Adrenal gland (tissue), 12 donors: ENCODE results near the gene CDK13. TPM values are rescaled to one million over a fixed set of nuclear protein-coding genes. Genes with fewer than 3 reads are reported as not detected.

Source experiments
- DNase-seq, 7 donors: peaks; one replicate each; pipeline ENCODE4 v3.0.0-alpha.2; 2019 to 2020
- H3K27ac ChIP-seq, 5 donors: fragments of 200-600 bp; sonication (generic) in 4 of 5; 1 replicate in 3 of 5; 2 replicates in 2 of 5; pipeline versions ENCODE4 v1.5.1 to v1.8.0; 2016 to 2020; ENCODE audit warnings: mild to moderate bottlenecking in 1 of 5
- H3K27me3 ChIP-seq: fragments of 200-600 bp; 2 replicates; pipeline ENCODE4 v1.8.0; 2021
- H3K36me3 ChIP-seq, 2 donors: fragments of 200-600 bp; replicated peaks in 1 of 2; 1 replicate in 1 of 2; 2 replicates in 1 of 2; pipeline versions ENCODE4 v1.5.1 to v1.8.0; 2018 to 2022
- H3K4me1 ChIP-seq, 2 donors: fragments of 200-600 bp; replicated peaks in 1 of 2; 1 replicate in 1 of 2; 2 replicates in 1 of 2; pipeline versions ENCODE4 v1.5.1 to v1.8.0; 2018 to 2021
- H3K4me3 ChIP-seq, 4 donors: fragments of 200-600 bp; sonication (generic) in 3 of 4; one replicate each; pipeline ENCODE4 v1.5.1; 2016 to 2018
- H3K9me3 ChIP-seq, 3 donors: fragments of 200-600 bp; sonication (generic) in 1 of 3; replicated peaks in 1 of 3; 1 replicate in 2 of 3; 2 replicates in 1 of 3; pipeline versions ENCODE4 v1.5.1 to v1.8.0; 2016 to 2021
- POLR2A ChIP-seq, 2 donors: fragments of 450-650 bp; IDR thresholded peaks; one replicate each; pipeline ENCODE4 v1.6.1; 2017; ENCODE audit warnings: antibody characterized with exemption in 2 of 2, mild to moderate bottlenecking in 2 of 2, moderate library complexity in 1 of 2
- WGBS, 4 donors: extraction: QIAGEN DNeasy Blood & Tissue Kit in 2 of 4; methylation state at CpG; one replicate each; pipeline versions ENCODE4 v1.1.5 to v1.1.7; 2013 to 2017; 5-methylcytosine and 5-hydroxymethylcytosine counted together
- intact Hi-C, 2 donors: fragments of 100-400 bp; cut with DNase I; formaldehyde crosslinking; loops; one replicate each; pipeline versions ENCODE4 v1.14.1 to v1.15.0; 2022 to 2023
- polyA plus RNA-seq, 3 donors: library from polyadenylated mRNA; stranded (reverse); fragments of 200-250 nt in 2 of 3; fragments of 350-450 nt in 1 of 3; fragmentation: Illumina TruSeq in 1 of 3; extraction: RNeasy Lipid Tissue Mini Kit (QIAGEN cat#74804) in 1 of 3; gene quantifications; one replicate each; pipeline ENCODE4 v1.2.3, GENCODE V29; 2013 to 2014
- total RNA-seq, 9 donors: library from RNA; depleted of rRNA in 4 of 9; stranded (reverse); fragments of >200 nt in 4 of 9; fragments of 120-200 nt in 1 of 9; fragmentation: NEBNext Ultra II Directional in 1 of 9; extraction: Animal tissue kit (Norgen Biotek cat#: 25700) in 1 of 9; gene quantifications; one replicate each; pipeline versions ENCODE4 v1.1.0 to v1.2.4, GENCODE V29; 2013 to 2023
- TF ChIP-seq, protein P1 (sequence below), 6 experiments: fragments of 450-650 bp in 4 of 6; fragments of 200-600 bp in 2 of 6; sonication (generic) in 1 of 6; IDR thresholded peaks; 1 replicate in 5 of 6; 2 replicates in 1 of 6; pipeline versions ENCODE4 v1.5.1 to v1.8.0; 2016 to 2021; ENCODE audit warnings: antibody characterized with exemption in 6 of 6, mild to moderate bottlenecking in 2 of 6, moderate library complexity in 1 of 6
- donor health status: healthy with polysubstance abuse.
- donor health status: Bipolar disorder and iron deficiency.
- donor health status: DM: yes; HTN: yes; CAD: no.
- donor health status: DM: no; HTN: no; CAD: no.
- donor health status: DM: no; HTN: no; CAD: no.
- donor health status: DM: yes; HTN: yes; CAD: no.

The CDK13 gene
- total and polyA plus RNA-seq, 12 donors = 21.2 to 77.7 (median 40.2) TPM

DNA sequence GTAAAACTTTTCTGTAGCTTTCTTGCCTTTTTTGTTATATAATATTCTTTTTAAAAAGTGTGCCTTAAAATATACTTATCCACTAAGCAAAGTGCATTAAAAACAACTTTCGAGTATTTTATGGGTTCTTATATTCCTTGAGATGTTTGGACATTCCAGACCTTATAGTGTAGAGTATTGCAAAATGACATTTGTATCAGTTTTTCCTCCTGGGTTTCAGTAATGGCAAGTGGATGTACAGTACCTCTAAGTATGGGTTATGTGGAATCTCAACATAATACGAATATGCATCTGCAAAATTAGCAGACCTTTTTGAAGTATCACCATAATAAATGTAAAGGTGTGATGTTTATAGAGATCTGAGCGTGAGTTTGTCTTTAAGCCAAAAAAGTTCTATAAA is 2.7 kb downstream of the CDK13 start:
- TF ChIP-seq, protein P1, sequence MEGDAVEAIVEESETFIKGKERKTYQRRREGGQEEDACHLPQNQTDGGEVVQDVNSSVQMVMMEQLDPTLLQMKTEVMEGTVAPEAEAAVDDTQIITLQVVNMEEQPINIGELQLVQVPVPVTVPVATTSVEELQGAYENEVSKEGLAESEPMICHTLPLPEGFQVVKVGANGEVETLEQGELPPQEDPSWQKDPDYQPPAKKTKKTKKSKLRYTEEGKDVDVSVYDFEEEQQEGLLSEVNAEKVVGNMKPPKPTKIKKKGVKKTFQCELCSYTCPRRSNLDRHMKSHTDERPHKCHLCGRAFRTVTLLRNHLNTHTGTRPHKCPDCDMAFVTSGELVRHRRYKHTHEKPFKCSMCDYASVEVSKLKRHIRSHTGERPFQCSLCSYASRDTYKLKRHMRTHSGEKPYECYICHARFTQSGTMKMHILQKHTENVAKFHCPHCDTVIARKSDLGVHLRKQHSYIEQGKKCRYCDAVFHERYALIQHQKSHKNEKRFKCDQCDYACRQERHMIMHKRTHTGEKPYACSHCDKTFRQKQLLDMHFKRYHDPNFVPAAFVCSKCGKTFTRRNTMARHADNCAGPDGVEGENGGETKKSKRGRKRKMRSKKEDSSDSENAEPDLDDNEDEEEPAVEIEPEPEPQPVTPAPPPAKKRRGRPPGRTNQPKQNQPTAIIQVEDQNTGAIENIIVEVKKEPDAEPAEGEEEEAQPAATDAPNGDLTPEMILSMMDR (IDR thresholded peaks at IDR 0.05) = no peak
- no peak for TF ChIP-seq POLR2A (IDR thresholded peaks at IDR 0.05)
- intact Hi-C loops = loop anchor here in 1 of 2 donors (10.0 kb wide), 1 partner anchor 62 kb away; no protein-coding TSS in a partner anchor
- Histone ChIP-seq H3K36me3 (no peaks in the 10 kb centered on the region), H3K9me3 (no peaks in the 10 kb centered on the region), H3K4me1 (peaks cover 16 to 62% of the 10 kb centered on the region in 2 donors), H3K4me3 (peak overlapping the region in 1 of 4 donors; percentile 85), H3K27ac (no peak overlapping the region), H3K27me3 (no peaks in the 10 kb centered on the region)
- 6 to 19% (median 11%) methylated on average over 3 of the region's 3 CpGs for WGBS, 4 donors
- no peak for DNase-seq

DNA sequence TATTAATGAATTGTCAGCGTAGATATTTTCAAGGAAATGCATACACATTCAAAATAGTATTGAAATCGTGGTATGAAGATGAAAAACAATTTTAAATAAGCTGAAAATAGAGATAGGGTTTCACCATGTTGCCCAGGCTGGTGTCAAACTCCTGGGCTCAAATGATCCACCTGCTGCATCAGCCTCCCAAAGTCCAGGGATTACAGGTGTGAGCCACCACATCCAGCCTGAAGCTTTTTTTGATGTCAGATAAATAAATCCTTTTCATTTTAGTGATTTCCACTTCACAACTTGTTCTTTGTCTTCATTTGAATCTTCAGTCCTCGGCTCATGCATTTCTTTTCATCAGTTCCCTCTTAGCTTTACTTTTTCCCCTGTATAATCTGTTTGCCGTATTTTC is 4.6 kb downstream of the CDK13 start:
- intact Hi-C loops = loop anchor here in 1 of 2 donors (10.0 kb wide), 1 partner anchor 60 kb away; no protein-coding TSS in a partner anchor
- peaks cover 12 to 69% of the 10 kb centered on the region in 2 donors for H3K4me1 ChIP-seq

DNA sequence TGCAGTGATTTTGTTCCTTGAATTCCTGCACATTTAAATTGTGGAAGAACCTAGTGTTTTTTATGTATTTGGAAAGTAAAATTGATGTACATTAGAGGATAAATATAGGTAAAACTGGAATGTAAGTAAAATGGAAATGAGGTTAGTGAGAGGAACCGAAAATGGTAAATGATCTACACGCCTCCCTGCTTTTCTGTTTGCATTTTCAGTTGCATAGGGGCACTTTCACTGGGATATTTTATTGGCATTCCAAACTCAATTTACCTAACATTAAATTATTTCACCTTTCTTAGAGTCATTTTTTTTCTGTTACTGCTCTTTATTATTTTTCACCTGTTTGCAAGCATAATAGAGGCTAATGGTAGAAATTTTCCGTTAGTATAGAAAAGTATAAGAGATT is 8.0 kb downstream of the CDK13 start:
- intact Hi-C loops = loop anchor here in 1 of 2 donors (10.0 kb wide), 1 partner anchor 57 kb away; no protein-coding TSS in a partner anchor
- Histone ChIP-seq H3K36me3 (no peaks in the 10 kb centered on the region), H3K4me3 (no peak overlapping the region), H3K27ac (no peak overlapping the region), H3K4me1 (peaks cover 12 to 59% of the 10 kb centered on the region in 2 donors), H3K9me3 (no peaks in the 10 kb centered on the region), H3K27me3 (no peaks in the 10 kb centered on the region)
- 84 to 92% (median 88%) methylated on average over 3 of the region's 3 CpGs for WGBS, 4 donors
- no peak for TF ChIP-seq POLR2A (IDR thresholded peaks at IDR 0.05)
- DNase-seq = no peak

More for the DNA sequence above, 4.6 kb downstream of the CDK13 start:
- Histone ChIP-seq H3K4me3 (peak overlapping the region in 1 of 4 donors; percentile 85), H3K27me3 (no peaks in the 10 kb centered on the region), H3K27ac (no peak overlapping the region), H3K9me3 (no peaks in the 10 kb centered on the region), H3K36me3 (no peaks in the 10 kb centered on the region)
- 86 to 90% (median 88%) methylated on average over 4 of the region's 4 CpGs for WGBS, 4 donors
- no peak for DNase-seq
- TF ChIP-seq, protein P1 (IDR thresholded peaks at IDR 0.05) = no peak
- no peak for TF ChIP-seq POLR2A (IDR thresholded peaks at IDR 0.05)

DNA sequence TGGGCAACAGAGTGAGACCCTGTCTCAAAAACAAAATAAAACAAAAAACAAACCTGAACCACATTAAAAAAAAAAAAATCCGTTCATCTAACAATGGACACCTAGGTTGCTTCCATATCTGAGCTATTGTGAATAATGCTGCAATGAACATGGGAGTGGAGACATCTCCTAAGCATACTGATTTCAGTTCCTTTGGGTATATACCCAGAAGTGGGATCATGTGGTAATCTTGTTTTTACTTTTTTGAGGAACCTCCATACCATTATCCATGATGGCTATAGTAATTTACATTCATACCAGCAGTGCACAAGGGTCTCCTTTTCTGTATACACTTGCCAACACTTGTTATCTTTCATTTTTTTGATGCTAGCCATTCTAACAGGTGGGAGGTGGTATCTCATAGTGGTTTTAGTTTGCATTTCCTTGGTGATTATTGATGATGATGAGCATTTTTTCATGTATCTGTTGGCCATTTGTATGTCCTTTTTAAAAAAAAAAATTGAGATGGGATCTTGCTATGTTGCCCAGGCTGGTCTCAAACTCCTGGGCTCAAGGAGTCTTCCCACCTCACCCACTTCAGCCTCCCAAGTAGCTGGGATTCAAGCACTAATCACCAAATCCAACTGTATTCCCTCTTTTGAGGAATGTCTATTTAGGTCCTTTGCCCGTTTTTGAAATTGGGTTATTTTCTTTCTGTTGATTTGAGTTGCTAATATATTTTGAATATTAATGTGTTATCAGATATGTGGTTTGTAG is 17.5 kb downstream of the CDK13 start:
- Histone ChIP-seq H3K27ac (no peak overlapping the region), H3K36me3 (no peaks in the 10 kb centered on the region), H3K9me3 (no peaks in the 10 kb centered on the region), H3K27me3 (no peaks in the 10 kb centered on the region), H3K4me3 (no peak overlapping the region), H3K4me1 (peaks cover 5 to 26% of the 10 kb centered on the region in 2 donors)
- no peak for DNase-seq
- 83 to 92% (median 85%) methylated on average over 2 of the region's 2 CpGs for WGBS, 4 donors
- intact Hi-C loops = no loop called here
- TF ChIP-seq, protein P1 (IDR thresholded peaks at IDR 0.05) = no peak
- TF ChIP-seq POLR2A (IDR thresholded peaks at IDR 0.05) = no peak
